ENCODE measurements around the gene GRIA4.

DNA sequence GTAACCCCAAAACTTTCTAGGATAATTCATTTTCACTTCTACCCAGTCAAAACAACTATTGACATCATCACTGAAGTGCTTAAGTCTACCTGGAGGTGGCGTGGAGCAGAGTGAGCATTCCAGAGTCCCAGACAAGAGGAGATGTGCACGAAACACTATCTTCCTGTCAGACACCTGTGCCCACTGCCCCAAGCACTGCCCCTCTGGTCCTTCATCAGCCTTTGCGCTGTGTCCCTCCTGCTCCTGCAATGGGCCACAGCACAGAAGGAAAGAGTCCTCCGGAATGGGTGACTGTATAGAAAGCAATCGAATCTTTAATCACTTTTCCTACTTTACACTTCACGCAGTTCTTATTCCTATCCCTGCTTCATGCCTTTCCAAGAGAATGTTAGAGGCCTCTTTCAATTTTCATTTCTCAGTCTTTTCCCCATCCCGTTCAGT, 512 bp upstream of the GRIA4 start:
- TF ChIP-seq, protein P1, sequence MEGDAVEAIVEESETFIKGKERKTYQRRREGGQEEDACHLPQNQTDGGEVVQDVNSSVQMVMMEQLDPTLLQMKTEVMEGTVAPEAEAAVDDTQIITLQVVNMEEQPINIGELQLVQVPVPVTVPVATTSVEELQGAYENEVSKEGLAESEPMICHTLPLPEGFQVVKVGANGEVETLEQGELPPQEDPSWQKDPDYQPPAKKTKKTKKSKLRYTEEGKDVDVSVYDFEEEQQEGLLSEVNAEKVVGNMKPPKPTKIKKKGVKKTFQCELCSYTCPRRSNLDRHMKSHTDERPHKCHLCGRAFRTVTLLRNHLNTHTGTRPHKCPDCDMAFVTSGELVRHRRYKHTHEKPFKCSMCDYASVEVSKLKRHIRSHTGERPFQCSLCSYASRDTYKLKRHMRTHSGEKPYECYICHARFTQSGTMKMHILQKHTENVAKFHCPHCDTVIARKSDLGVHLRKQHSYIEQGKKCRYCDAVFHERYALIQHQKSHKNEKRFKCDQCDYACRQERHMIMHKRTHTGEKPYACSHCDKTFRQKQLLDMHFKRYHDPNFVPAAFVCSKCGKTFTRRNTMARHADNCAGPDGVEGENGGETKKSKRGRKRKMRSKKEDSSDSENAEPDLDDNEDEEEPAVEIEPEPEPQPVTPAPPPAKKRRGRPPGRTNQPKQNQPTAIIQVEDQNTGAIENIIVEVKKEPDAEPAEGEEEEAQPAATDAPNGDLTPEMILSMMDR (IDR thresholded peaks at IDR 0.05): no peak
- TF ChIP-seq POLR2A (IDR thresholded peaks at IDR 0.05): no peak

All from heart left ventricle (tissue), 13 donors.